SK-N-SH treated with all-trans-retinoic acid at 6 μM for 48 hours (cell line): Measurements from ENCODE around the gene STAT2.
"Not testable (repeated sequence)": the region's sequence is repeated elsewhere in the genome, so short reads cannot be mapped to it uniquely, and the experiment has no call there.

Experiments
- ATAC-seq: fragments of 200-7000 bp; cut with Tn5 transposase; 3 replicates; pipeline ENCODE4 v1.9.1; 2020; ENCODE audit warnings: mild to moderate bottlenecking, moderate library complexity
- ARNTL ChIP-seq: fragments of 450-650 bp; formaldehyde crosslinking; IDR thresholded peaks from 2 replicates; pipeline ENCODE4 v1.5.0; 2020; ENCODE audit warnings: low read depth, mild to moderate bottlenecking, moderate library complexity, borderline replicate concordance
- CSDC2 ChIP-seq: fragments of 250-450 bp; sonication (Bioruptor Pico); IDR thresholded peaks from 2 replicates; pipeline ENCODE4 v1.5.0; 2020; ENCODE audit warnings: mild to moderate bottlenecking, moderate library complexity
- ESRRG ChIP-seq: fragments of 250-450 bp; sonication (Bioruptor Pico); IDR thresholded peaks from 2 replicates; pipeline ENCODE4 v1.6.1; 2021; ENCODE audit warnings: mild to moderate bottlenecking
- ISL1 ChIP-seq: fragments of 250-450 bp; sonication (Bioruptor Pico); IDR thresholded peaks from 2 replicates; pipeline ENCODE4 v2.1.2; 2022; ENCODE audit warnings: mild to moderate bottlenecking, moderate library complexity
- PPARA ChIP-seq: fragments of 250-450 bp; sonication (Bioruptor Pico); IDR thresholded peaks from 2 replicates; pipeline ENCODE4 v1.5.0; 2020; ENCODE audit warnings: mild to moderate bottlenecking, borderline replicate concordance
- RARB ChIP-seq: fragments of 250-450 bp; sonication (Bioruptor Pico); IDR thresholded peaks from 2 replicates; pipeline ENCODE4 v1.8.0; 2021; ENCODE audit warnings: mild to moderate bottlenecking, moderate library complexity
- SNAI2 ChIP-seq: fragments of 250-450 bp; sonication (Bioruptor Pico); IDR thresholded peaks from 2 replicates; pipeline ENCODE4 v1.5.0; 2020; ENCODE audit warnings: mild to moderate bottlenecking, moderate library complexity
- TCF4 ChIP-seq: fragments of 250-450 bp; sonication (Bioruptor Pico); IDR thresholded peaks from 2 replicates; pipeline ENCODE4 v1.8.0; 2021; ENCODE audit warnings: mild to moderate bottlenecking, moderate library complexity, borderline replicate concordance
- TOX ChIP-seq: fragments of 250-450 bp; sonication (Bioruptor Pico); IDR thresholded peaks from 2 replicates; pipeline ENCODE4 v1.8.0; 2021; ENCODE audit warnings: mild to moderate bottlenecking, moderate library complexity, borderline replicate concordance
- ZC3H10 ChIP-seq: fragments of 250-450 bp; sonication (Bioruptor Pico); IDR thresholded peaks from 2 replicates; pipeline ENCODE4 v1.5.1; 2021; ENCODE audit warnings: mild to moderate bottlenecking, moderate library complexity
- ZFP3 ChIP-seq: fragments of 250-450 bp; sonication (Bioruptor Pico); IDR thresholded peaks from 2 replicates; pipeline ENCODE4 v1.5.0; 2020; ENCODE audit warnings: mild to moderate bottlenecking, moderate library complexity
- ZNF565 ChIP-seq: fragments of 450-650 bp; formaldehyde crosslinking; conservative IDR thresholded peaks from 2 replicates; pipeline ENCODE4 v1.5.0; 2020; ENCODE audit warnings: low read depth, mild to moderate bottlenecking, moderate library complexity
- ZNF70 ChIP-seq: fragments of 450-650 bp; formaldehyde crosslinking; IDR thresholded peaks from 2 replicates; pipeline ENCODE4 v1.5.0; 2020; ENCODE audit warnings: mild to moderate bottlenecking, moderate library complexity
- ZNF8 ChIP-seq: fragments of 450-650 bp; formaldehyde crosslinking; IDR thresholded peaks from 2 replicates; pipeline ENCODE4 v1.5.0; 2020; ENCODE audit warnings: mild to moderate bottlenecking, moderate library complexity
- TF ChIP-seq, protein P1 (sequence below): fragments of 250-450 bp; sonication (Bioruptor Pico); IDR thresholded peaks from 2 replicates; pipeline ENCODE4 v1.8.0; 2021; ENCODE audit warnings: low read depth, mild to moderate bottlenecking, moderate library complexity, borderline replicate concordance
- TF ChIP-seq, protein P2 (sequence below): fragments of 250-450 bp; sonication (Bioruptor Pico); IDR thresholded peaks from 2 replicates; pipeline ENCODE4 v1.5.1; 2020; ENCODE audit warnings: low read depth, mild to moderate bottlenecking, moderate library complexity

The STAT2 gene

DNA sequence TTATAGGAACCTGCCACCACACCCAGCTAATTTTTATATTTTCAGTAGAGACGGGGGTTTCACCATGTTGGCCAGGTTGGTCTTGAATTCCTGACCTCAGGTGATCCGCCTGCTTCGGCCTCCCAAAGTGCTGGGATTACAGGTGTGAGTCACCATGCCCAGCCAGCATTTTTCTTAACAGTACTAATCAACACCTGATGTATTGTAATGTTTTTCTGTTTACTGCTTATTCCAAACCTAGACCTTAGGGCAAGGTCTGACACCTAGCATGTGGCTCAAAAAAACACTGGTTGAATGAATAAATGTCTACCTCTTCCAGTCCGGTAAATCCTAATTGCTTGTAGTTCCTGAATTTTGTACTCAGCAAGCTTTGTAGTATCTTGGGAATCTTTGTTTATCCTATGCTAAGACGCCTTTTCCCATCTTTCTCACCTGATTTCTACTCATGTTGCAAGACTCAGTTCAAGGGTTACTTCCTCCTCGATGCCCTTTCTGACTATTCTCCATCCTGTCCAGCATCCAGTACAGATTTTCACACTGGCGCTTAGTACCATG is 28.9 kb downstream of the STAT2 start (continued):
- TF ChIP-seq, protein P1, sequence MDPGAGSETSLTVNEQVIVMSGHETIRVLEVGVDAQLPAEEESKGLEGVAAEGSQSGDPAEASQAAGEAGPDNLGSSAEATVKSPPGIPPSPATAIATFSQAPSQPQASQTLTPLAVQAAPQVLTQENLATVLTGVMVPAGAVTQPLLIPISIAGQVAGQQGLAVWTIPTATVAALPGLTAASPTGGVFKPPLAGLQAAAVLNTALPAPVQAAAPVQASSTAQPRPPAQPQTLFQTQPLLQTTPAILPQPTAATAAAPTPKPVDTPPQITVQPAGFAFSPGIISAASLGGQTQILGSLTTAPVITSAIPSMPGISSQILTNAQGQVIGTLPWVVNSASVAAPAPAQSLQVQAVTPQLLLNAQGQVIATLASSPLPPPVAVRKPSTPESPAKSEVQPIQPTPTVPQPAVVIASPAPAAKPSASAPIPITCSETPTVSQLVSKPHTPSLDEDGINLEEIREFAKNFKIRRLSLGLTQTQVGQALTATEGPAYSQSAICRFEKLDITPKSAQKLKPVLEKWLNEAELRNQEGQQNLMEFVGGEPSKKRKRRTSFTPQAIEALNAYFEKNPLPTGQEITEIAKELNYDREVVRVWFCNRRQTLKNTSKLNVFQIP (CRISPR knock-in tag): no peak
- TF ChIP-seq ISL1: no peak

DNA sequence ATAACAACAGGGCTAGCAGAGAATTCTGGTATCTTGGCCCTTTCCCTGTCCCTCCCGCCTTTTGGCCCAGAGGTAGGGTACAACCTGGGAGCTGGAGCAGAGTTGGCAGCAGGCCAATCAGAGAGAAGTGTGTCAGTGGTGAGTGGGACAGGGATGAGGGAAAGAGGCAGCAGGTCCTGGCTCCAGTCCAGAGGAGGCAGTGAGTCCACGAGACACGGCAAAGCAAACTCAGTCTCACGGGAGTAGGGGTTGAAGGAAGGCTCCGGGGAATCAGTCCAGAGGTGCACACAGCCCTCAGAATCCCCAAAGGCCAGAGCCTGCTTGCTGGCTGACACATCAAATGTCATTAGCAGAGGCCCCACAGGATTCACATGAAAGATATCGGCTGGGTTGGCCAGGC is 33.4 kb downstream of the STAT2 start:
- ATAC-seq: no peak
- TF ChIP-seq CSDC2 (CRISPR knock-in tag) (no peak), ARNTL (CRISPR knock-in tag) (no peak), ZNF8 (CRISPR knock-in tag) (no peak), ESRRG (CRISPR knock-in tag) (no peak), TCF4 (CRISPR knock-in tag) (no peak), SNAI2 (CRISPR knock-in tag) (no peak), ZFP3 (CRISPR knock-in tag) (no peak), ZC3H10 (CRISPR knock-in tag) (no peak), ISL1 (no peak), TOX (CRISPR knock-in tag) (no peak), ZNF565 (no peak)
- TF ChIP-seq, protein P1 (CRISPR knock-in tag): no peak
- TF ChIP-seq, protein P2, sequence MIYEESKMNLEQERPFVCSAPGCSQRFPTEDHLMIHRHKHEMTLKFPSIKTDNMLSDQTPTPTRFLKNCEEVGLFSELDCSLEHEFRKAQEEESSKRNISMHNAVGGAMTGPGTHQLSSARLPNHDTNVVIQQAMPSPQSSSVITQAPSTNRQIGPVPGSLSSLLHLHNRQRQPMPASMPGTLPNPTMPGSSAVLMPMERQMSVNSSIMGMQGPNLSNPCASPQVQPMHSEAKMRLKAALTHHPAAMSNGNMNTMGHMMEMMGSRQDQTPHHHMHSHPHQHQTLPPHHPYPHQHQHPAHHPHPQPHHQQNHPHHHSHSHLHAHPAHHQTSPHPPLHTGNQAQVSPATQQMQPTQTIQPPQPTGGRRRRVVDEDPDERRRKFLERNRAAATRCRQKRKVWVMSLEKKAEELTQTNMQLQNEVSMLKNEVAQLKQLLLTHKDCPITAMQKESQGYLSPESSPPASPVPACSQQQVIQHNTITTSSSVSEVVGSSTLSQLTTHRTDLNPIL: no peak
- TF ChIP-seq, all 23 proteins: peak for 0

DNA sequence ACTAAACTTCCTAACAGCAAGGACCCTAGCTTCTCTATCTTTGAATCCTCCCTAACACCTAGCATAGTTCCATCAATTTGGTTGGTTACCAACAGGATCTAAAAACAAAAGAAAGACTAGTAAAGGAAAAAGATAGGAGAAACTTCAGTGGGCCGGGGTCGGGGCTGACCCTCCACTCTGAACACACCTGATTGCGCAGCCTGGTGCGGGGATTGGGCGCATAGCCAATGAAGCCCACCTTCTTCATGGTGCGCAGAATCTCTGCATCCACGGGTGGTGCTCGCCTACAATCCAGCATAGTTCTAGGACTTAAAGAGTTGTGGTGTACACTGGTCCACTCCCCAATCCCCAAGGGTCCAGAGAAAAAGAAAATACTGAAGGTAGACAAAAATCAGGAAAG is 33.8 kb downstream of the STAT2 start:
- TF ChIP-seq, protein P2: no peak
- TF ChIP-seq ESRRG (CRISPR knock-in tag): no peak
- no peak for TF ChIP-seq PPARA (CRISPR knock-in tag)
- no peak for TF ChIP-seq ZFP3 (CRISPR knock-in tag)
- TF ChIP-seq ZNF70 (CRISPR knock-in tag): no peak
- TF ChIP-seq RARB (CRISPR knock-in tag): no peak
- TF ChIP-seq ZC3H10 (CRISPR knock-in tag): no peak
- no peak for ATAC-seq

DNA sequence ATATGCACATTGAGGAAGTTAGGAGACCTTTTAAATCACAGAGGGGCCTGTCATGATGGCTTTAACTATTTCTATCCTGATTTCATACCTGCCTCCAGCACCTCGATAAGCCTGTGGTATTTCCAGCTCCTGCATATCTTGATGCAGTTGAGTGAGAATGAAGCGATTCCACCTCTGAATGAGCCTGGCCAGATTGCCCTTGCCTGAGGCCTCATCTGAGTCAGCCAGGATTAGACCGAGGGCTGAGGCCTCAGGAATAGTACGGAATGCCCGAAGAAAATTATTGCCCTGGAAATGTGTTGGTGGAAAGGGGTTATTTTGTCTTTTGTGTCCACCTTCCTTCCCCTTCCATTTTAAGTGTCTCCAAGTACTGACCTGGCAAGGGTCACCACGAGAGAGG is 35.7 kb downstream of the STAT2 start:
- ATAC-seq: no peak
- TF ChIP-seq PPARA (CRISPR knock-in tag) (no peak), ARNTL (CRISPR knock-in tag) (no peak), ZNF565 (no peak)
- TF ChIP-seq, protein P2: no peak
- TF ChIP-seq, all 23 proteins: peak for 0

DNA sequence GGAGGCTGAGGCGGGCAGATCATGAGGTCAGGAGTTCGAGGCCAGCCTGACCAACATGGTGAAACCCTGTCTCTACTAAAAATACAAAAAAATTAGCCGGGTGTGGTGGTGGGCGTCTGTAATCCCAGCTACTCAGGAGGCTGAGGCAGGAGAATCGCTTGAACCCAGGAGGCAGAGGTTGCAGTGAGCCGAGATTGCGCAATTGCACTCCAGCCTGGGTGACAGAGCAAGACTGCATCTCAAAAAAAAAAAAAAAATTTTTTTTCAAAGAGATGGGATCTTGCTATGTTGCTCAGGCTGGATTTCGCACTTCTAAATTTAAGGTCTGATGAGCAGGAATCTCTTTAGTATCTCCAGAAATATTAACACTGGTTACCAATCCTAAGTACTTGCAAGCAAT is 38.3 kb downstream of the STAT2 start:
- ATAC-seq: not testable (repeated sequence)

DNA sequence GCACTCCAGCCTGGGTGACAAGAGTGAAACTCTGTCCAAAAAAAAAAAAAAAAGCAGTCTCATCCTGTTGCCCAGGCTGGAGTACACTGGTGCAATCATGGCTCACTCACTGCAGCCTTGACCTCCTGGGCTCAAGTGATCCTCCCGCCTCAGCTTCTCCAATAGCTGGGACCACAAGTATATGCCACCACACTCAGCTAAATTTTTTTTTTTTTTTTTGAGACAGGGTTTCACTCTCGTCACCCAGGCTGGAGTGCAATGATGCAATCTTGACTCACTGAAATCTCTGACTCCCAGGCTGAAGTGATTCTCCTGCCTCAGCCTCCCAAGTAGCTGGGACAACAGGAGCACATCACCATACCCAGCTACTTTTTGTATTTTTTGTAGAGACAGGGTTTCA is 38.9 kb downstream of the STAT2 start:
- TF ChIP-seq, protein P1 (CRISPR knock-in tag): no peak
- ATAC-seq: no peak
